Activated CD8-positive, alpha-beta T cell treated with anti-CD3 and anti-CD28 coated beads for 36 hours (primary cell): ENCODE measurements around the gene KCNMB3. TPM values are rescaled to one million over a fixed set of nuclear protein-coding genes. Genes with fewer than 3 reads are reported as not detected.

Experiments
- ATAC-seq: fragments of 200-7000 bp; cut with Tn5 transposase; one replicate; pipeline ENCODE4 v1.10.0; 2021; ENCODE audit warnings: mild to moderate bottlenecking, moderate library complexity
- CTCF ChIA-PET: fragments of 350-600 bp; sonication (Branson Sonifier 250); formaldehyde crosslinking; loops from one replicate; lab custom pipeline; 2021; ENCODE audit warnings: antibody characterized with exemption; lab: Charles Lee
- POLR2A ChIA-PET: fragments of 350-600 bp; sonication (Branson Sonifier 250); formaldehyde crosslinking; loops from one replicate; lab custom pipeline; 2021; ENCODE audit warnings: antibody characterized with exemption; lab: Charles Lee
- DNase-seq: peaks from one replicate; pipeline ENCODE4 v3.0.0-alpha.2; 2020
- H3K27ac Mint-ChIP-seq: one replicate; pipeline ENCODE4 v1.8.0; 2021; ENCODE audit warnings: mild to moderate bottlenecking, mixed read lengths
- H3K27me3 Mint-ChIP-seq: one replicate; pipeline ENCODE4 v1.8.0; 2021; ENCODE audit warnings: mixed read lengths
- H3K36me3 Mint-ChIP-seq: one replicate; pipeline ENCODE4 v1.8.0; 2021; ENCODE audit warnings: low read depth, mixed read lengths
- H3K4me1 Mint-ChIP-seq: one replicate; pipeline ENCODE4 v1.8.0; 2021; ENCODE audit warnings: low read depth, mixed read lengths
- H3K4me3 Mint-ChIP-seq: one replicate; pipeline ENCODE4 v1.8.0; 2021; ENCODE audit warnings: mild to moderate bottlenecking, moderate library complexity, mixed read lengths
- H3K9me3 Mint-ChIP-seq: one replicate; pipeline ENCODE4 v1.8.0; 2021; ENCODE audit warnings: mixed read lengths
- CTCF ChIP-seq: fragments of 200-600 bp; IDR thresholded peaks from one replicate; pipeline ENCODE4 v1.8.0; 2022; ENCODE audit warnings: antibody characterized with exemption, mild to moderate bottlenecking
- intact Hi-C: fragments of 100-400 bp; cut with micrococcal nuclease; formaldehyde crosslinking; loops from one replicate; pipeline ENCODE4 v1.10.0; 2022
- total RNA-seq, 2 experiments: library from RNA; stranded (reverse); gene quantifications; one replicate each; pipeline ENCODE4 v1.2.3, GENCODE V29; 2021

The KCNMB3 gene
- total RNA-seq = under 1 TPM; 0.34 TPM

GRCh38 chr3:179250803-179251476 lies at the start of gene KCNMB3:
Gene KCNMB3, minus strand, starts transcription at chr3:179251114. Its CDS starts 124 bp downstream, at chr3:179250990.
- ChIA-PET CTCF (no interaction called here), POLR2A (no interaction called here)
- no peaks in the 10 kb centered on the region for H3K36me3 Mint-ChIP-seq
- ATAC-seq (no peak), DNase-seq (no peak)
- peaks cover 1% of the 10 kb centered on the region for H3K9me3 Mint-ChIP-seq
- H3K4me1 Mint-ChIP-seq = no peaks in the 10 kb centered on the region
- intact Hi-C loops = no loop called here
- H3K27me3 Mint-ChIP-seq = no peaks in the 10 kb centered on the region
- H3K4me3 Mint-ChIP-seq = no peak within 1 kb of the TSS
- H3K27ac Mint-ChIP-seq = no peak within 1 kb of the TSS
- TF ChIP-seq CTCF = no peak

- POLR2A ChIA-PET = no interaction called here
These were observed 49.2 kb upstream of the KCNMB3 start for GRCh38 chr3:179299999-179300613.

GRCh38 chr3:179299316-179299715 lies 48.4 kb upstream of the KCNMB3 start:
- Mint-ChIP-seq H3K36me3 (no peaks in the 10 kb centered on the region), H3K4me3 (no peak overlapping the region), H3K9me3 (peaks cover 5% of the 10 kb centered on the region), H3K27ac (no peak overlapping the region), H3K27me3 (peaks cover 4% of the 10 kb centered on the region), H3K4me1 (no peaks in the 10 kb centered on the region)
- intact Hi-C loops = no loop called here
- no peak for TF ChIP-seq CTCF
- POLR2A ChIA-PET = no interaction called here
- CTCF ChIA-PET = no interaction called here
- DNase-seq (no peak), ATAC-seq (no peak)

More at GRCh38 chr3:179299999-179300613, 49.2 kb upstream of the KCNMB3 start:
- CTCF ChIA-PET = no interaction called here
- no peak for DNase-seq
- Mint-ChIP-seq H3K4me3 (no peak overlapping the region), H3K27me3 (peaks cover 4% of the 10 kb centered on the region), H3K36me3 (no peaks in the 10 kb centered on the region), H3K27ac (no peak overlapping the region), H3K4me1 (no peaks in the 10 kb centered on the region), H3K9me3 (peaks cover 5% of the 10 kb centered on the region)
- ATAC-seq = no peak
- TF ChIP-seq CTCF = no peak
- intact Hi-C loops = no loop called here

- ATAC-seq = no peak
- no peaks in the 10 kb centered on the region for H3K36me3 Mint-ChIP-seq
- POLR2A ChIA-PET = interaction anchor here (0.5 kb wide), 1 partner anchor 43 kb away, joined by 3 read pairs; no protein-coding TSS in a partner anchor
- peaks cover 5% of the 10 kb centered on the region for H3K9me3 Mint-ChIP-seq
- H3K27ac Mint-ChIP-seq = no peak overlapping the region
- peaks cover 4% of the 10 kb centered on the region for H3K27me3 Mint-ChIP-seq
- no peak for DNase-seq
- intact Hi-C loops = no loop called here
- H3K4me3 Mint-ChIP-seq = no peak overlapping the region
- H3K4me1 Mint-ChIP-seq = no peaks in the 10 kb centered on the region
- CTCF ChIA-PET = no interaction called here
- no peak for TF ChIP-seq CTCF
These were observed 47.2 kb upstream of the KCNMB3 start for GRCh38 chr3:179297971-179298725.

GRCh38 chr3:179292450-179292849 lies 41.5 kb upstream of the KCNMB3 start:
- ATAC-seq = no peak
- intact Hi-C loops = no loop called here
- DNase-seq = no peak
- Mint-ChIP-seq H3K9me3 (no peaks in the 10 kb centered on the region), H3K4me1 (no peaks in the 10 kb centered on the region), H3K36me3 (no peaks in the 10 kb centered on the region), H3K4me3 (no peak overlapping the region), H3K27me3 (peaks cover 2% of the 10 kb centered on the region), H3K27ac (no peak overlapping the region)
- CTCF ChIA-PET = no interaction called here
- POLR2A ChIA-PET = no interaction called here
- TF ChIP-seq CTCF = no peak
